AG09309 (cell line): ENCODE data around the gene INTU.

ENCODE experiments used
- DNase-seq: peaks from one replicate; pipeline ENCODE4 v3.0.0-alpha.2; 2010; ENCODE audit warnings: low read depth
- H3K4me3 ChIP-seq: 2 replicates; pipeline ENCODE4 v1.5.1; 2011; ENCODE audit warnings: mild to moderate bottlenecking, low read depth, low read length, moderate library complexity; ENCODE audit not compliant: control insufficient read depth
- CTCF ChIP-seq: IDR thresholded peaks from 2 replicates; pipeline ENCODE4 v1.5.1; 2011; ENCODE audit warnings: mild to moderate bottlenecking, low read depth, low read length, inconsistent platforms; ENCODE audit not compliant: insufficient read depth, control insufficient read depth; ENCODE audit errors: missing control alignments

Gene INTU

GRCh38 chr4:127748957-127749356 is 116.2 kb downstream of the INTU start:
- DNase-seq = no peak
- H3K4me3 ChIP-seq = no peak overlapping the region
- no peak for TF ChIP-seq CTCF

GRCh38 chr4:127756906-127757305 is 124.1 kb downstream of the INTU start:
- H3K4me3 ChIP-seq = no peak overlapping the region
- DNase-seq = no peak
- TF ChIP-seq CTCF = no peak

- DNase-seq = no peak
- no peak for TF ChIP-seq CTCF
- no peak overlapping the region for H3K4me3 ChIP-seq
These were observed 126.6 kb downstream of the INTU start for GRCh38 chr4:127759228-127759820.

- no peak for TF ChIP-seq CTCF
- H3K4me3 ChIP-seq = no peak overlapping the region
- DNase-seq = no peak
These were observed 127.1 kb downstream of the INTU start for GRCh38 chr4:127759893-127760292.

GRCh38 chr4:127771535-127772275 is 138.9 kb downstream of the INTU start:
- no peak for DNase-seq
- TF ChIP-seq CTCF = no peak

GRCh38 chr4:127772769-127773671 is 140.3 kb downstream of the INTU start:
- no peak for DNase-seq
- no peak overlapping the region for H3K4me3 ChIP-seq
- TF ChIP-seq CTCF = no peak

More at GRCh38 chr4:127771535-127772275, 138.9 kb downstream of the INTU start:
- H3K4me3 ChIP-seq = no peak overlapping the region
